IMR-90 (cell line): ENCODE data around the gene DHX29. TPM values are rescaled to one million over a fixed set of nuclear protein-coding genes. Genes with fewer than 3 reads are reported as not detected.

Source experiments
- ATAC-seq: fragments of 200-7000 bp; cut with Tn5 transposase; 2 replicates; pipeline ENCODE4 v1.9.1; 2020; ENCODE audit warnings: low read depth, mild to moderate bottlenecking, moderate library complexity
- BruUV-seq: library from RNA; stranded (reverse); fragments of 400-500 nt; replicated peaks from 2 replicates; lab custom pipeline; 2021; lab: Mats Ljungman, UMichigan
- CTCF ChIA-PET: fragments of 300-600 bp; formaldehyde crosslinking; extraction: SDS; loops from one replicate; lab custom pipeline; 2021; ENCODE audit warnings: antibody characterized with exemption; lab: Yijun Ruan, JAX
- POLR2A ChIA-PET: fragments of 300-600 bp; sonication (Branson Sonifier 250); formaldehyde crosslinking; loops from one replicate; lab custom pipeline; 2022; ENCODE audit warnings: antibody characterized with exemption; ENCODE audit not compliant: unreplicated experiment; lab: Charles Lee
- DNase-seq: peaks from one replicate; pipeline ENCODE4 v3.0.0; 2013
- H2AFZ ChIP-seq: replicated peaks from 2 replicates; pipeline ENCODE3; 2013; ENCODE audit warnings: low read length, mild to moderate bottlenecking; ENCODE audit not compliant: poor library complexity
- H2AK5ac ChIP-seq: 2 replicates; pipeline ENCODE4 v1.6.1; 2013; ENCODE audit warnings: low read depth, low read length, inconsistent platforms
- H2AK9ac ChIP-seq: replicated peaks from 2 replicates; pipeline ENCODE3; 2013; ENCODE audit warnings: mild to moderate bottlenecking, low read depth, low read length, moderate library complexity; ENCODE audit not compliant: poor library complexity
- H2BK120ac ChIP-seq: 2 replicates; pipeline ENCODE4 v1.6.1; 2013; ENCODE audit warnings: low read depth, low read length, inconsistent platforms
- H2BK15ac ChIP-seq: 3 replicates; pipeline ENCODE4 v1.6.1; 2013; ENCODE audit warnings: low read depth, low read length, inconsistent platforms
- H2BK20ac ChIP-seq: 2 replicates; pipeline ENCODE4 v1.6.1; 2013; ENCODE audit warnings: low read depth, mild to moderate bottlenecking, inconsistent platforms, low read length, moderate library complexity
- H2BK5ac ChIP-seq: 2 replicates; pipeline ENCODE4 v1.6.1; 2013; ENCODE audit warnings: mild to moderate bottlenecking, low read depth, low read length, inconsistent platforms; ENCODE audit not compliant: poor library complexity, severe bottlenecking
- H3K14ac ChIP-seq: replicated peaks from 2 replicates; pipeline ENCODE4 v1.6.1; 2013; ENCODE audit warnings: low read depth, low read length, inconsistent platforms
- H3K18ac ChIP-seq: 2 replicates; pipeline ENCODE4 v1.6.1; 2013; ENCODE audit warnings: low read depth, low read length, control low read depth
- H3K23ac ChIP-seq: 2 replicates; pipeline ENCODE4 v1.6.1; 2013; ENCODE audit warnings: low read depth, low read length, inconsistent platforms
- H3K27ac ChIP-seq: 2 replicates; pipeline ENCODE4 v1.5.1; 2013; ENCODE audit warnings: mild to moderate bottlenecking, control low read depth, low read length; ENCODE audit not compliant: insufficient read depth
- H3K27me3 ChIP-seq: 2 replicates; pipeline ENCODE4 v1.6.1; 2013; ENCODE audit warnings: low read length; ENCODE audit not compliant: control insufficient read depth, insufficient read depth
- H3K36me3 ChIP-seq: 2 replicates; pipeline ENCODE4 v1.6.1; 2013; ENCODE audit warnings: low read length, mixed read lengths; ENCODE audit not compliant: control insufficient read depth, insufficient read depth
- H3K4ac ChIP-seq: 2 replicates; pipeline ENCODE4 v1.6.1; 2013; ENCODE audit warnings: low read depth, low read length, inconsistent platforms
- H3K4me1 ChIP-seq: 2 replicates; pipeline ENCODE4 v1.6.1; 2013; ENCODE audit warnings: low read length, mixed read lengths; ENCODE audit not compliant: control insufficient read depth, insufficient read depth
- H3K4me2 ChIP-seq: 2 replicates; pipeline ENCODE4 v1.6.1; 2013; ENCODE audit warnings: low read depth, mild to moderate bottlenecking, control low read depth, low read length, moderate library complexity
- H3K4me3 ChIP-seq: 2 replicates; pipeline ENCODE4 v1.5.1; 2013; ENCODE audit warnings: low read depth, mild to moderate bottlenecking, control low read depth, low read length, moderate library complexity; ENCODE audit not compliant: insufficient read depth
- H3K56ac ChIP-seq: 2 replicates; pipeline ENCODE4 v1.6.1; 2013; ENCODE audit warnings: low read length, inconsistent platforms; ENCODE audit not compliant: insufficient read depth; ENCODE audit errors: extremely low read depth
- H3K79me1 ChIP-seq, 2 experiments: 2 replicates each; pipeline ENCODE4 v1.6.1; 2013; ENCODE audit warnings: low read length in 2 of 2, inconsistent platforms in 1 of 2, low read depth in 1 of 2
- H3K9ac ChIP-seq: 2 replicates; pipeline ENCODE4 v1.6.1; 2013; ENCODE audit warnings: low read depth, low read length, control low read depth
- H3K9me1 ChIP-seq: 2 replicates; pipeline ENCODE4 v1.6.1; 2013; ENCODE audit warnings: low read length, inconsistent platforms; ENCODE audit not compliant: insufficient read depth
- H3K9me3 ChIP-seq: 2 replicates; pipeline ENCODE4 v1.6.1; 2013; ENCODE audit warnings: low read length; ENCODE audit not compliant: control insufficient read depth, insufficient read depth
- H4K20me1 ChIP-seq: 2 replicates; pipeline ENCODE4 v1.6.1; 2013; ENCODE audit warnings: low read length, inconsistent platforms; ENCODE audit not compliant: insufficient read depth
- H4K5ac ChIP-seq: 2 replicates; pipeline ENCODE4 v1.6.1; 2013; ENCODE audit warnings: mild to moderate bottlenecking, low read depth, low read length, control low read depth
- H4K8ac ChIP-seq, 2 experiments: 2 replicates each; pipeline ENCODE4 v1.6.1; 2013; ENCODE audit warnings: low read depth in 2 of 2, low read length in 2 of 2, control low read depth in 1 of 2, inconsistent platforms in 1 of 2
- H4K91ac ChIP-seq: 2 replicates; pipeline ENCODE4 v1.6.1; 2013; ENCODE audit warnings: low read depth, low read length, inconsistent platforms; ENCODE audit not compliant: insufficient read depth
- BHLHE40 ChIP-seq: fragments of 150-350 bp; IDR thresholded peaks from 2 replicates; pipeline ENCODE4 v1.6.1; 2016; ENCODE audit warnings: mild to moderate bottlenecking, low read depth, low read length
- CEBPB ChIP-seq: IDR thresholded peaks from 2 replicates; pipeline ENCODE4 v1.6.1; 2012; ENCODE audit warnings: low read depth, low read length, improper control_type of control experiment
- CHD1 ChIP-seq: IDR thresholded peaks from 2 replicates; pipeline ENCODE4 v1.6.1; 2012; ENCODE audit warnings: low read depth, low read length, improper control_type of control experiment
- ELK1 ChIP-seq: fragments of 150-350 bp; IDR thresholded peaks from 2 replicates; pipeline ENCODE4 v1.6.1; 2016; ENCODE audit warnings: low read depth, mild to moderate bottlenecking, low read length, moderate library complexity, borderline replicate concordance
- FOS ChIP-seq: fragments of 150-350 bp; IDR thresholded peaks from 2 replicates; pipeline ENCODE4 v1.6.1; 2016; ENCODE audit warnings: low read depth, low read length
- MAFK ChIP-seq: IDR thresholded peaks from 2 replicates; pipeline ENCODE4 v1.6.1; 2012; ENCODE audit warnings: low read depth, low read length, improper control_type of control experiment
- MAZ ChIP-seq: IDR thresholded peaks from 2 replicates; pipeline ENCODE4 v1.6.1; 2012; ENCODE audit warnings: low read depth, mild to moderate bottlenecking, low read length, improper control_type of control experiment, moderate library complexity, borderline replicate concordance
- MXI1 ChIP-seq: IDR thresholded peaks from 2 replicates; pipeline ENCODE4 v1.6.1; 2012; ENCODE audit warnings: low read depth, mild to moderate bottlenecking, low read length, moderate library complexity, borderline replicate concordance
- NFE2L2 ChIP-seq: fragments of 150-350 bp; IDR thresholded peaks from 2 replicates; pipeline ENCODE4 v1.6.1; 2016; ENCODE audit warnings: low read depth, mild to moderate bottlenecking, low read length
- POLR2A ChIP-seq: IDR thresholded peaks from 2 replicates; pipeline ENCODE4 v1.6.1; 2012; ENCODE audit warnings: mild to moderate bottlenecking, low read depth, low read length
- RAD21 ChIP-seq: IDR thresholded peaks from 2 replicates; pipeline ENCODE4 v1.6.1; 2012; ENCODE audit warnings: low read length, improper control_type of control experiment
- RCOR1 ChIP-seq: IDR thresholded peaks from 2 replicates; pipeline ENCODE4 v1.6.1; 2012; ENCODE audit warnings: mild to moderate bottlenecking, low read length, improper control_type of control experiment; ENCODE audit not compliant: insufficient replicate concordance
- RFX5 ChIP-seq: IDR thresholded peaks from 2 replicates; pipeline ENCODE4 v1.8.0; 2012; ENCODE audit warnings: low read depth, mild to moderate bottlenecking, low read length, moderate library complexity
- SMC3 ChIP-seq: fragments of 150-350 bp; IDR thresholded peaks from 2 replicates; pipeline ENCODE4 v1.6.1; 2016; ENCODE audit warnings: low read depth, mild to moderate bottlenecking, antibody characterized with exemption, low read length, moderate library complexity
- WGBS, 2 experiments: methylation state at CpG; one replicate each; pipeline versions ENCODE4 v1.1.5 to v1.1.7; 2013; ENCODE audit warnings: missing lambda C conversion rate in 2 of 2; ENCODE audit not compliant: insufficient read length in 1 of 2; ENCODE audit errors: extremely low coverage in 2 of 2; 5-methylcytosine and 5-hydroxymethylcytosine counted together
- dilution Hi-C: fragments of 300-500 bp; cut with HindIII; formaldehyde crosslinking; loops from one replicate; pipeline ENCODE4 v1.14.3; 2018; ENCODE audit warnings: low sequenced_read_pairs; ENCODE audit not compliant: unreplicated experiment
- in situ Hi-C: fragments of 300-500 bp; cut with MboI; formaldehyde crosslinking; loops from 3 replicates; pipeline ENCODE4 v1.14.3; 2019; ENCODE audit warnings: low sequenced_read_pairs, inconsistent platforms, mixed read lengths
- intact Hi-C: fragments of 100-400 bp; cut with micrococcal nuclease; formaldehyde crosslinking; loops from 2 replicates; pipeline ENCODE4 v1.10.0; 2022
- polyA plus RNA-seq, 3 experiments: library from polyadenylated mRNA; depleted of rRNA; stranded (reverse); fragments of >200 nt; gene quantifications; 2 replicates each; pipeline ENCODE4 v1.2.3, GENCODE V29; 2012; ENCODE audit warnings: low replicate concordance in 1 of 3
- total RNA-seq: library from RNA; depleted of rRNA; stranded (reverse); fragments of >200 nt; gene quantifications from 2 replicates; pipeline ENCODE4 v1.2.3, GENCODE V29; 2012
- TF ChIP-seq, protein P1 (sequence below): conservative IDR thresholded peaks from 2 replicates; pipeline ENCODE4 v1.5.1; 2012; ENCODE audit warnings: mild to moderate bottlenecking, low read depth, low read length, improper control_type of control experiment
- TF ChIP-seq, protein P2 (sequence below): fragments of 150-350 bp; IDR thresholded peaks from 2 replicates; pipeline ENCODE4 v1.6.1; 2017; ENCODE audit warnings: mild to moderate bottlenecking, antibody characterized with exemption, low read length, low read depth

DHX29 gene
- total and polyA plus RNA-seq, 2 of the 4 experiments (the other 2 are of a cell fraction) = 9.5 to 25.6 TPM

GRCh38 chr5:55350754-55351153 lies 43.3 kb upstream of the DHX29 start:
- Histone ChIP-seq H3K36me3 (peaks cover 39% of the 10 kb centered on the region), H3K9me3 (no peaks in the 10 kb centered on the region), H2AK5ac (no peak overlapping the region), H3K4me1 (no peaks in the 10 kb centered on the region), H3K56ac (no peak overlapping the region), H2BK5ac (no peak overlapping the region), H2BK20ac (no peak overlapping the region), H3K4ac (no peak overlapping the region), H3K79me1 (peaks cover 8 to 20% of the 10 kb centered on the region in 2 experiments), H3K27me3 (no peaks in the 10 kb centered on the region), H3K27ac (no peak overlapping the region), H2BK120ac (no peak overlapping the region), H2AFZ (no peak overlapping the region), H4K20me1 (no peaks in the 10 kb centered on the region; the same call in 1 of the 2 replicates), H3K18ac (no peak overlapping the region), H2BK15ac (no peak overlapping the region), H3K9ac (no peak overlapping the region), H3K4me3 (no peak overlapping the region), H3K9me1 (peaks cover 8% of the 10 kb centered on the region), H3K4me2 (no peak overlapping the region), H4K8ac (no peak overlapping the region), H2AK9ac (no peak overlapping the region), H4K5ac (no peak overlapping the region), H3K14ac (no peak overlapping the region), H4K91ac (no peak overlapping the region), H3K23ac (no peak overlapping the region)
- intact Hi-C loops = no loop called here
- in situ Hi-C loops = no loop called here
- BruUV-seq = no TSS peak
- dilution Hi-C loops = no loop called here
- CTCF ChIA-PET = no interaction called here
- POLR2A ChIA-PET = no interaction called here
- no peak for DNase-seq
- ATAC-seq = no peak
- no peak for TF ChIP-seq ELK1
- TF ChIP-seq POLR2A = no peak
- TF ChIP-seq, protein P1, sequence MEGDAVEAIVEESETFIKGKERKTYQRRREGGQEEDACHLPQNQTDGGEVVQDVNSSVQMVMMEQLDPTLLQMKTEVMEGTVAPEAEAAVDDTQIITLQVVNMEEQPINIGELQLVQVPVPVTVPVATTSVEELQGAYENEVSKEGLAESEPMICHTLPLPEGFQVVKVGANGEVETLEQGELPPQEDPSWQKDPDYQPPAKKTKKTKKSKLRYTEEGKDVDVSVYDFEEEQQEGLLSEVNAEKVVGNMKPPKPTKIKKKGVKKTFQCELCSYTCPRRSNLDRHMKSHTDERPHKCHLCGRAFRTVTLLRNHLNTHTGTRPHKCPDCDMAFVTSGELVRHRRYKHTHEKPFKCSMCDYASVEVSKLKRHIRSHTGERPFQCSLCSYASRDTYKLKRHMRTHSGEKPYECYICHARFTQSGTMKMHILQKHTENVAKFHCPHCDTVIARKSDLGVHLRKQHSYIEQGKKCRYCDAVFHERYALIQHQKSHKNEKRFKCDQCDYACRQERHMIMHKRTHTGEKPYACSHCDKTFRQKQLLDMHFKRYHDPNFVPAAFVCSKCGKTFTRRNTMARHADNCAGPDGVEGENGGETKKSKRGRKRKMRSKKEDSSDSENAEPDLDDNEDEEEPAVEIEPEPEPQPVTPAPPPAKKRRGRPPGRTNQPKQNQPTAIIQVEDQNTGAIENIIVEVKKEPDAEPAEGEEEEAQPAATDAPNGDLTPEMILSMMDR = no peak
- no peak for TF ChIP-seq RCOR1
- TF ChIP-seq, protein P2, sequence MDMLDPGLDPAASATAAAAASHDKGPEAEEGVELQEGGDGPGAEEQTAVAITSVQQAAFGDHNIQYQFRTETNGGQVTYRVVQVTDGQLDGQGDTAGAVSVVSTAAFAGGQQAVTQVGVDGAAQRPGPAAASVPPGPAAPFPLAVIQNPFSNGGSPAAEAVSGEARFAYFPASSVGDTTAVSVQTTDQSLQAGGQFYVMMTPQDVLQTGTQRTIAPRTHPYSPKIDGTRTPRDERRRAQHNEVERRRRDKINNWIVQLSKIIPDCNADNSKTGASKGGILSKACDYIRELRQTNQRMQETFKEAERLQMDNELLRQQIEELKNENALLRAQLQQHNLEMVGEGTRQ = no peak
- TF ChIP-seq MAZ = no peak
- TF ChIP-seq CHD1 = no peak
- no peak for TF ChIP-seq SMC3
- TF ChIP-seq MAFK = no peak
- no peak for TF ChIP-seq MXI1
- no peak for TF ChIP-seq FOS
- no peak for TF ChIP-seq BHLHE40
- TF ChIP-seq RAD21 = no peak
- TF ChIP-seq CEBPB = no peak
- no peak for TF ChIP-seq NFE2L2
- TF ChIP-seq RFX5 = no peak
- WGBS, 2 experiments = no CpG with 5 or more reads among the region's 1 CpG
